ENCODE data around the gene LMLN. TPM values are rescaled to one million over a fixed set of nuclear protein-coding genes. Genes with fewer than 3 reads are reported as not detected.

LMLN gene
- total and polyA plus RNA-seq, 2 experiments from 2014 or later: 3.1 to 6.2 TPM

DNA sequence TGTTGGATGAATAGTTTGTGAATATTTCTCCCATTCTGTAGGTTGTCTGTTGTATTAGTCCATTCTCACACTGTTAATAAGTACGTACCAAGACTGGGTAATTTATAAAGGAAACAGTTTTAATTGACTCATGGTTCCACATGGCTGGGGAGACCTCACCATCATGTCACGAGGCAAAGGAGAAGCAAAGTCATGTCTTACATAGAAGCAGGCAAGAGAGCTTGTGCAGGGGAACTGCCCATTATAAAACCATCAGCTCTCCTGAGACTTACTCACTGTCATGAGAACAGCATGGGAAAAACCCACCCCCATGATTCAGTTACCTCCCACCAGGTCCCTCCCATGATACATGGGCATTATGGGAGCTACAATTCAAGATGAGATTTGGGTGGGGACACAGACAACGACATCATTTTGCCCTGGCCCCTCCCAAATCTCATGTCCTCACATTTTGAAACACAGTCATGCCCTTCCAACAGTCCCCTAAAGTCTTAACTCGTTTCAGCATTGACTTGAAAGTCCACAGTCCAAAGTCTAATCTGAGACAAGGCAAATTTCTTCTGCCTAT is 133.2 kb downstream of the LMLN start:
- no peaks in the 10 kb centered on the region for H3K9me3 ChIP-seq (ENCODE audit: low read depth)
- H2AFZ ChIP-seq: no peak overlapping the region
- no peak overlapping the region for H3K4me3 ChIP-seq
- 29 to 42% methylated on average over 4 of the region's 4 CpGs for WGBS, 2 experiments (ENCODE audit: low coverage in 1 of 2, low lambda C conversion rate in 2 of 2, missing lambda C conversion rate in 2 of 2)
- peaks cover 45% of the 10 kb centered on the region for H3K27me3 ChIP-seq (replicated peaks; ENCODE audit: insufficient read depth)
- no peak overlapping the region for H3K9ac ChIP-seq
- H4K20me1 ChIP-seq (ENCODE audit: insufficient read depth): no peaks in the 10 kb centered on the region
- H3F3A ChIP-seq (ENCODE audit: insufficient read depth): no peaks in the 10 kb centered on the region
- in situ Hi-C loops (cut with MboI): no loop called here
- H3K9me2 ChIP-seq (ENCODE audit: insufficient read depth): no peaks in the 10 kb centered on the region
- no peak for TF ChIP-seq EZH2phosphoT487 (IDR thresholded peaks at IDR 0.05; ENCODE audit: insufficient read depth, low read depth)
- TF ChIP-seq EZH2 (IDR thresholded peaks at IDR 0.05; ENCODE audit: insufficient read depth, poor library complexity, severe bottlenecking): no peak
- no peak overlapping the region for H3K4me2 ChIP-seq (ENCODE audit: unreplicated experiment)
- H3K4me1 ChIP-seq (ENCODE audit: insufficient read depth): no peaks in the 10 kb centered on the region
- H3K36me3 ChIP-seq (ENCODE audit: low read depth): no peaks in the 10 kb centered on the region
- H3K79me2 ChIP-seq (ENCODE audit: insufficient read depth): no peaks in the 10 kb centered on the region
- H3K27ac ChIP-seq: no peak overlapping the region
- DNase-seq: no peak

Small RNA genes within 50 kb of the gene (small RNA-seq; reads per million reads assigned to genes)
- gene RNU6-621P (ENCODE audit: low read depth, low replicate concordance): not detected
- gene RNU6-821P (ENCODE audit: low read depth, low replicate concordance): not detected

Other genes starting within 250 kb of the LMLN start
- gene RUBCN, start 223.3 kb upstream of the LMLN start, total RNA-seq (2014; rRNA removed; shearing (Covaris generic)): 16.3 and 18.4 TPM in 2 replicates
- 10.5 and 11.1 TPM in 2 replicates for gene RUBCN, start 223.3 kb upstream of the LMLN start, polyA plus RNA-seq (2016; fragmentation: Nextera tagmentation; extraction: Ambion mirVana)
- gene FYTTD1, start 210.3 kb upstream of the LMLN start, total RNA-seq (2014; rRNA removed; shearing (Covaris generic)): 42.0 and 71.5 TPM in 2 replicates
- gene FYTTD1, start 210.3 kb upstream of the LMLN start, polyA plus RNA-seq (2016; fragmentation: Nextera tagmentation; extraction: Ambion mirVana): 90.4 and 91.8 TPM in 2 replicates
- gene LRCH3, start 169.0 kb upstream of the LMLN start, total RNA-seq (2014; rRNA removed; shearing (Covaris generic)): 20.9 and 28.7 TPM in 2 replicates
- 20.2 and 24.1 TPM in 2 replicates for gene LRCH3, start 169.0 kb upstream of the LMLN start, polyA plus RNA-seq (2016; fragmentation: Nextera tagmentation; extraction: Ambion mirVana)
- gene RPL35A, start 10.0 kb upstream of the LMLN start, total RNA-seq (2014; rRNA removed; shearing (Covaris generic)): 405 and 468 TPM in 2 replicates
- gene RPL35A, start 10.0 kb upstream of the LMLN start, polyA plus RNA-seq (2016; fragmentation: Nextera tagmentation; extraction: Ambion mirVana): 765 and 803 TPM in 2 replicates